Measurements from ENCODE around the gene NEXMIF. TPM values are rescaled to one million over a fixed set of nuclear protein-coding genes. Genes with fewer than 3 reads are reported as not detected.

NEXMIF gene
- total RNA-seq, 1 experiment from 2014 or later = not detected

GRCh38 chrX:74931214-74931613, 6.0 kb upstream of the NEXMIF start:
- Mint-ChIP-seq H3K4me1 (ENCODE audit: insufficient read depth, unreplicated experiment) (no peaks in the 10 kb centered on the region), H3K36me3 (ENCODE audit: insufficient read depth, unreplicated experiment) (no peaks in the 10 kb centered on the region), H3K27me3 (ENCODE audit: insufficient read depth, unreplicated experiment) (peaks cover 25% of the 10 kb centered on the region), H3K27ac (ENCODE audit: low read depth, unreplicated experiment) (no peak overlapping the region), H3K4me3 (ENCODE audit: unreplicated experiment) (no peak overlapping the region), H3K9me3 (ENCODE audit: unreplicated experiment) (peaks cover 19% of the 10 kb centered on the region)
- intact Hi-C loops (cut with micrococcal nuclease) = no loop called here
- no peak for TF ChIP-seq CTCF (IDR thresholded peaks at IDR 0.05; ENCODE audit: unreplicated experiment)
- no TSS peak for BruUV-seq (replicated peaks)
- POLR2A ChIA-PET = interaction anchor here (0.6 kb wide), 1 partner anchor 316 kb away, joined by 3 read pairs; the partner anchor contains the start of gene RLIM
- peak; percentile 1 for DNase-seq (ENCODE audit: unreplicated experiment)
- CTCF ChIA-PET = no interaction called here

- ChIA-PET CTCF (no interaction called here), POLR2A (no interaction called here)
- no peak overlapping the region for H3K27ac Mint-ChIP-seq (ENCODE audit: low read depth, unreplicated experiment)
- no peaks in the 10 kb centered on the region for H3K27me3 Mint-ChIP-seq (ENCODE audit: insufficient read depth, unreplicated experiment)
- no peaks in the 10 kb centered on the region for H3K9me3 Mint-ChIP-seq (ENCODE audit: unreplicated experiment)
- DNase-seq (ENCODE audit: unreplicated experiment) = no peak
- no peak overlapping the region for H3K4me3 Mint-ChIP-seq (ENCODE audit: unreplicated experiment)
- BruUV-seq (replicated peaks) = no TSS peak
- no peaks in the 10 kb centered on the region for H3K4me1 Mint-ChIP-seq (ENCODE audit: insufficient read depth, unreplicated experiment)
- no peak for TF ChIP-seq CTCF (IDR thresholded peaks at IDR 0.05; ENCODE audit: unreplicated experiment)
- intact Hi-C loops (cut with micrococcal nuclease) = no loop called here
- no peaks in the 10 kb centered on the region for H3K36me3 Mint-ChIP-seq (ENCODE audit: insufficient read depth, unreplicated experiment)
These were observed 615 bp downstream of the NEXMIF start for GRCh38 chrX:74924449-74925224.

GRCh38 chrX:74923942-74924448, 1.3 kb downstream of the NEXMIF start:
- no peak for DNase-seq (ENCODE audit: unreplicated experiment)
- TF ChIP-seq CTCF (IDR thresholded peaks at IDR 0.05; ENCODE audit: unreplicated experiment) = no peak
- intact Hi-C loops (cut with micrococcal nuclease) = no loop called here
- Mint-ChIP-seq H3K27ac (ENCODE audit: low read depth, unreplicated experiment) (no peak overlapping the region), H3K9me3 (ENCODE audit: unreplicated experiment) (no peaks in the 10 kb centered on the region), H3K36me3 (ENCODE audit: insufficient read depth, unreplicated experiment) (no peaks in the 10 kb centered on the region), H3K27me3 (ENCODE audit: insufficient read depth, unreplicated experiment) (no peaks in the 10 kb centered on the region), H3K4me1 (ENCODE audit: insufficient read depth, unreplicated experiment) (no peaks in the 10 kb centered on the region), H3K4me3 (ENCODE audit: unreplicated experiment) (no peak overlapping the region)
- CTCF ChIA-PET = no interaction called here
- BruUV-seq (replicated peaks) = no TSS peak
- POLR2A ChIA-PET = no interaction called here

GRCh38 chrX:74922922-74923543, 2.2 kb downstream of the NEXMIF start:
- Mint-ChIP-seq H3K9me3 (ENCODE audit: unreplicated experiment) (no peaks in the 10 kb centered on the region), H3K36me3 (ENCODE audit: insufficient read depth, unreplicated experiment) (no peaks in the 10 kb centered on the region), H3K4me1 (ENCODE audit: insufficient read depth, unreplicated experiment) (no peaks in the 10 kb centered on the region), H3K4me3 (ENCODE audit: unreplicated experiment) (no peak overlapping the region), H3K27ac (ENCODE audit: low read depth, unreplicated experiment) (no peak overlapping the region), H3K27me3 (ENCODE audit: insufficient read depth, unreplicated experiment) (no peaks in the 10 kb centered on the region)
- TF ChIP-seq CTCF (IDR thresholded peaks at IDR 0.05; ENCODE audit: unreplicated experiment) = no peak
- ChIA-PET CTCF (no interaction called here), POLR2A (no interaction called here)
- no peak for DNase-seq (ENCODE audit: unreplicated experiment)
- intact Hi-C loops (cut with micrococcal nuclease) = no loop called here
- BruUV-seq (replicated peaks) = no TSS peak

Data from MCF 10A (cell line).